GM19023 (cell line): ENCODE measurements around the gene SH3PXD2A.
"Not testable (repeated sequence)": the region's sequence is repeated elsewhere in the genome, so short reads cannot be mapped to it uniquely, and the experiment has no call there.

Experiments used
- ATAC-seq: cut with Tn5 transposase; IDR thresholded peaks from one replicate; pipeline ENCODE4 v1.9.1; 2021; ENCODE audit warnings: mild to moderate bottlenecking, moderate library complexity; ENCODE audit not compliant: unreplicated experiment

The SH3PXD2A gene

GRCh38 chr10:103731026-103731425 is 124.3 kb downstream of the SH3PXD2A start:
- not testable (repeated sequence) for ATAC-seq

DNA sequence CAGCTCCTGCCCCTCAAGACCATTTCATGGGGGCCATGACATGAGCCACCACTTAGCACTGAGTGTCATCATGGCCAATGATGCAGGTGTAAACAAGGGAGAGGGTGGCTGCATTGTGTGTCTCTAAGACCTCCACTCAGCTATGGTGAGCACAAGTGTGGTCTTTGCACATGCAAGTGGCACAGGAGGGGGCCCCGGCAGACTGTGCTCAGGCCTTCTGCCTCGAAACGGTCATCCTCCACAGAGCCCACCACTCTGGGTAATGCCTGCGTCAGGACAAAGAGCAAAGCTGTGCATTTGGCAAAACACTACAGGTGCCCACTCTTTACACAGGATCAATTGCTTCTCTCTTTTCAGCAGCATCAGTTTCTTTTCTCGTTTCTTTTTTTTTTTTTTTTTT is 125.5 kb downstream of the SH3PXD2A start:
- ATAC-seq, result no peak

DNA sequence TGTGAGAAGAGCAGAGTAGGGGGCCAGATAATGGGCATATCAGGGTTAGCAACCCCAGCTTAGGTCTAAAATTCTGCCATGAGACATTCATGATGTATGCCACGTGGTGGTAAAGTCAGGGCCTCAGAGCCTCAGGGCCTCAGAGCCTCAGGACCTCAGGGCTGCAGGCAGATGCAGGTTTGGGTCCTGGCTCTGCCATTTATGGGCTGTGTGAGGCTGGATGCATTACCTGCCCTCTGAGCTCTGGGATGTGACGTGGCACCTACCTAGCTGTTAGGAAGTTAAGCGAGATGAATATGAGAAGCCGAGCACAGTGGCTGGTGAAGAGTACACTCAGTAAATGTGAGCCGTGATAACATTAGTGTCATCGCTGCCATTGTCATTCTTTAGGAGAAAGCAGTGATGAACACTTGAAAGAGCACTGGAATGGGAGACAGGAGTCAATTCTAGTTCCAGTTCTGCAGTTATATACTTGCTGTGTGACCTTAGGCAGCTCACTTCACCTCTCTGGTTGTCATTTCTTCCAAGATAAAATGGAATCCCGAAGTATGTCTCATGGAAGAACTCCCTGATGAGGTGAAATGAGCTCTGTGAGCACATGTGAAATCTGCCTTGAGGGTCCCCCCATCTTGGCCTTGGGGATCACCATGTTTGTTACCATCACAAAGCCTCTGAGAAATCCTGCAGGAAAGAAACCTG is 127.2 kb downstream of the SH3PXD2A start:
- ATAC-seq, result no peak

DNA sequence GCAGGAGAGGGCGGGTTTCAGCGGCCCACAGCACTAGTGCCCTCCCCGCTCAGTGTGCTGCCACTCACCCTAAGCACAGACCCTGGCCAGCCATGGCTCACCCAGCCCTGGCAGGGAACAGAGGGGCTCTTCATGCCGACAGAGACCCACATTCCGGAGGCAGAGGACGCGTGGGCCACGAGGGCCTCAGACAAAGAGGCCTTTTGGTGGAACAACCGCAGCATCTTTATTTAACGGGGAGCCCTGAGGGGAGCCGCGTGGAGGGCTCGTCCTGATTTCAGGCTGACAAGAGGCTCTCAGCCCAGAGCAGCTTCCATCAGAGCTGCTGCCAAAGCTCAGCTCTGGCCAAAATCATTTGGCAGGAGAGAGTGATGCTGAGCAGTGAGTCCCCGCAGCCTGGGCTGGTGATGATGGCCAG is 127.8 kb downstream of the SH3PXD2A start:
- no peak for ATAC-seq

GRCh38 chr10:103726637-103727036 is 128.7 kb downstream of the SH3PXD2A start:
- no peak for ATAC-seq

DNA sequence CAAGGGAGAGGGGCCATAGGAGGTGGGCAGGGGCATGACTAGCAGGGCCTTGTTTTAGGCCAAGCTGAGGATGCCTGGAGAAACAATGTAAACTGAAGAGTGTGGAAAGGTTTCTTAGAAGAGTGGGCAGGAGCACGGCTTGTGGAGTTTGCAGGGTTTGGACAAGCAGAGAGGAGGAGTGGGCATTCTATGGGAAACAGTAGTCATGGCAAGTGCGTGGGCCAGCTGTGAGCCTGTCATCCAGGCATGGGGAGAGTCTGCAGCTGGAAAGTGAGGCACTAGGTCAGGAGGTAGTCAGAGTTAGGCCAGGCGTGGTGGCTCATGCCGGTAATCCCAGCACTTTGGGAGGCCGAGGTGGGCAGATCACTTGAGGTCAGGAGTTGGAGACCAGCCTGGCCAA is 130.1 kb downstream of the SH3PXD2A start:
- no peak for ATAC-seq

GRCh38 chr10:103724771-103725170 is 130.6 kb downstream of the SH3PXD2A start:
- no peak for ATAC-seq

DNA sequence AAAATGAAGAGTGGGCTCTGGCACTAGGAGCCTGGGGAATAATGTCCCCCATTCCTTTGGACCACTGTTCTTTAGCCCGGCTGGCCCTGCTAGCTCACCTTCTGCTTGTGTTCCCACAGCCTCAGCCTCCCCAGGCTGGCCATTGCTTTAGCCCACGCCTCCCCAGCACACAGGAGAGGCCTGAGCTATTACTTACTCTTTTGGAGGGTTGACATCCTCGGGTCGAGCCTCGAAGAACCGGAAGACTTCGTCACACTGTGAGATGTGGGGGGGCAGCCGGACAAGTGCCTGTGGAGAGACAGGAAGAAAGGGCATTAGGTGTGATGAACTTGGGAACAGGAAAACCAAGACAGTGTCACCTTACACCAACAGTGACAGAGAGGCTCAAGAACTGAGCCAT is 131.3 kb downstream of the SH3PXD2A start:
- no peak for ATAC-seq

GRCh38 chr10:103723557-103723956 is 131.8 kb downstream of the SH3PXD2A start:
- ATAC-seq, result no peak

- no peak for ATAC-seq
These were observed 132.7 kb downstream of the SH3PXD2A start for GRCh38 chr10:103722632-103723031.

DNA sequence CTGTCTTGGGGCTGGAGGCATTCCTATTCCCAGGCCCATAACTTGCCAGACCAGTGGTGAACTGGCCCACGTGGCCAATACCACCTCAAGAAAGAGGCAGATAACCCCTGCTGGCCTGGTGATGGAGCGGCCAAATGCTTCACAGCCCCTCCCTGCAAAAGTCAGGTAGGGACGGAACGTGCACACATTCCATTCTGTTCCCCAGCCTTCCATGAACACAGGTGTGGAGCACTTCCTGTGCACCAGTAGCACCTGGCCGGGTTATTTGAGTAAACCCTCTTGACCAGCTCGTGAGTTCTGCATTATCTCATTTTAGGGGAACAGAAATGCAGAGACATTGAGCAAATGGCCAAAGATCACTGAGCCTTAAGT is 134.4 kb downstream of the SH3PXD2A start:
- no peak for ATAC-seq

- no peak for ATAC-seq
These were observed 134.9 kb downstream of the SH3PXD2A start for GRCh38 chr10:103720328-103720963.

DNA sequence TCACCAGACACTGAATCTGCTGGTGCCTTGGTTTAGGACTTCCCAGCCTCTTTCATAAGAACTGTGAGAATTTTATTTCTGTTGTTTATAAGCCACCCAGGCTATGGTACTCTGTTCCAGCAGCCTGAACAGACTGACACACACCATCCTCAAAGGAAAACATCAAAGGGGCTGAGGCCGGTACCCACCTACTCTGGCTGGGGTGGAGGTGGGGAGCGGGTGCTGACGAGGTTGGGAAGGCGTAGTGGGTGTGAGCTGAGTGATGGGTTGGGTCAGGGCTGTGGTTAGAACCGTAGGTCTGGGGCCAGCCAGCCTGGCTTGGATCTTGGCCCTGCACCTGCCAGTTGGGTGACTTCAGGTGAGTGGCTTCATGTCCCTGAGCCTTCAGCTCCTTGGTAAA is 136.3 kb downstream of the SH3PXD2A start:
- no peak for ATAC-seq

DNA sequence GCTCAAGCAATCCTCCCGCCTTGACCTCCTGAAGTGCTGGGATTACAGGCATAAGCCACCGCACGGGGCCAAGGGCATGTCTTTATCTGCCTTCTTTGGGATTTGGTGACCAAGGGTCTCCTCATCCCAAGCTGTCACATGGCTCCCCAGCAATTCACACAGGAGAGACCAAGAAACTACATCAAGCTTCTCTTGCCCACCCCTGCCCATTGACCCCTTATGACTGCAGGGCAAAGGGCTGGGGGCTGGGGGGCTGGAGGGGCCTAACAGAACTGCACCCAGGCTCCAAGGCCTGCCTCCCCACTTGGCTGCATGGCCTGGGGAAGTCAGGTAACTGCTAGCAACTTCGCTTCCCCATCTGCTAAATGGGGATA is 137.1 kb downstream of the SH3PXD2A start:
- ATAC-seq, result no peak

DNA sequence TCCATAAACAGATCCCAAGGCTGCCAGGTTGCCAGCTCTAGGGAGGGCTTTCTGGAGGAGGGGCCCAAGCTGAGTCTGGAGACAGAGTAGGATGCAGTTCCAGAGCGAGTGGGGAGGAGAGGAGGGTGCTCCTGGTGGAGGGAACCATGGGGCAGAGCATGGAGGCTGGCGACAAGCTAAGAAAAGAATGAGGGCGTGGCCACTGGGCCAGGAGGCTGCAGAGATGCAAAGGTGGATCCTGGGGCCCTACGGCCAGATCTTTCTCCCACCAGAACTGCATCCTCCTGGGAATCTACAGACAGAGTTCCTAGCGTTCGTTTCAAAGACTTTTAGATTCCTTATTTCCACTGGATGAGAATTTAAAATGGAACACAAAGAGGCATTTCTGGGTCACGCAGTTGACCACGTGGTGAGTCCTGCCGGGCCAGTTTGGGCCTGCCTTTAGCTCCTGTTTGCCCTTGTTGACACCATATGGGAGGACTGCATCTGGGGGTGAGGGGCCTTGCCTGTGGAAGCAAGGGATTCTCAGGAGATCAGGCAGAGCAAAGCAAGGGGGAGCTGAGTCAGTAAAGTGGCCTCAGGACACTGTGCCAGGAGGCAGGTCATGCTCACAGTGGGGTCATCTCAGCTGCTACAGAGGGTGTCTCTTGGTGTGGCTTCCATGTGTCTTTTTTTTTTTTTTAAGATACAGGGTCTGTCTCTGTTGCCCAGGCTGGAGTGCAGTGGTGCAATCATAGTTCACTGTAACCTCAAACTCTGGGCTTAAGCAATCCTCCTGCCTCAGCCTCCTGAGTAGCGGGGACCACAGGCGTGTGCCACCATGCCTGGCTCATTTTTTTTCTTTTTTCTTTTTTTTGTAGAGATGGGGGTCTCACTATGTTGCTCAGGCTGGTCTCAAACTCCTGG is 137.8 kb downstream of the SH3PXD2A start:
- no peak for ATAC-seq

DNA sequence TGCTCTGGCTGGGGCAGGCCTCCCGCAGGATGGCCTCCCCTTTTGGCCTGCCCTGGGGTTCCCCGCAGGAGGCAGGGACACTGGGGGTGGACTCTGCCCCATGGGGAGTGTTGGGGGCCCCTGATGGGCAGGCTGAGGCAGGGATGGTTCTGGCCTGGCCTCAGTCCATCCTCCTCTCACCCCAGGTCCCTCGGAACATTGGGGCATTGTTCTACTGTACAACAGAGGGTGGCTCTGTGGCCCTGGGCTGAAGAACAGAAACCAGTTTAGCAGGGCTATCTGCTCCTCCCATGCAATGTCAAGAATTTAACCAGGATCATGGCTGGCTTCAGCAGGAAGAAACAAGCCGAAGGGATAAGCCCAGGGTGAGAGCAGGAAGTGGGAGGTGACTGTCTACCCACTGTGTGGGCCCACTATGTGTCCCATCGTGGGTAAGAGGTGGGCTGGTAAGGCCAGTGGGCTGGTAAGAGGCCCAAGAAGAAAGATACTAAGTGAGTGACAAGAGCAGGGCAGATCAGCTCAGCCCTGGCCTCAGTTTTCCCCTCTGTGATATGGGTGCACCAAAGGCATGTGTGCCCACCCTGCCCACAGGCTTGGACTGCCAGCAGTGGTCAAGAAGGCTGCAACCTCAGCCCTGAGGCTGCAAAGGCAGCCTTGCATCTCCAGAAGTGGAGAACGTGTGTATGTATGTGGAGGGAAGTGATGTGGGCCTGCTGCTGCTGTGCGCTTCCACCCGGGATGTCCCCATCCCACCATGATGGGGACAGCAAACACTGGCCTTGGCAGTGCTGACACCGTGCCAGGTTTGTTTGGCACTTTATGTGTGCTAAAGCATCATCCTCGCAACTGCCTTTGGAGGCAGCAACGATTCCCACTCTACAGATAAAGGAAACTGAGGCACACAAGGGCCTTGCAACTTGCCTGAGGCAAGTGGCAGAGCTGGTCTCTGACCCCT is 138.9 kb downstream of the SH3PXD2A start:
- no peak for ATAC-seq

DNA sequence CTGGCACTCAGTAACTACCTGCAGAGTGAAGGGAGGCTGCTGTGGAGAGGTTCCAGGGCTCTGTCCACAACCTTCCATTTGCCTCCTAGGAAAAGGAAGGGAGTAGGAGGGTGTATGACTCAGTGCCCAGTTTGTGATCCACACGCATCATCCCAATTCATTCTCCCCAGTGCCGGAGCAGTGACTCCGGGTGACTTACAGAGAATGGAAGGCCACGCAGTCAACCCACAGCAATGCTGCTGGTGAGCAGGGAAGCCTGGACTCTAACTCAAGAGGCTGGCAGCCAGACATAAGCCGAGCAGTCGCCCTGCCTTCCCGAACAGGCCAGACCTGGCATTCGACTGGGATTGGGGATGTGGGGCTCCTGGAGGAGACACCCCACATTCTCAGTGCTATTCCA is 139.9 kb downstream of the SH3PXD2A start:
- ATAC-seq, result no peak

DNA sequence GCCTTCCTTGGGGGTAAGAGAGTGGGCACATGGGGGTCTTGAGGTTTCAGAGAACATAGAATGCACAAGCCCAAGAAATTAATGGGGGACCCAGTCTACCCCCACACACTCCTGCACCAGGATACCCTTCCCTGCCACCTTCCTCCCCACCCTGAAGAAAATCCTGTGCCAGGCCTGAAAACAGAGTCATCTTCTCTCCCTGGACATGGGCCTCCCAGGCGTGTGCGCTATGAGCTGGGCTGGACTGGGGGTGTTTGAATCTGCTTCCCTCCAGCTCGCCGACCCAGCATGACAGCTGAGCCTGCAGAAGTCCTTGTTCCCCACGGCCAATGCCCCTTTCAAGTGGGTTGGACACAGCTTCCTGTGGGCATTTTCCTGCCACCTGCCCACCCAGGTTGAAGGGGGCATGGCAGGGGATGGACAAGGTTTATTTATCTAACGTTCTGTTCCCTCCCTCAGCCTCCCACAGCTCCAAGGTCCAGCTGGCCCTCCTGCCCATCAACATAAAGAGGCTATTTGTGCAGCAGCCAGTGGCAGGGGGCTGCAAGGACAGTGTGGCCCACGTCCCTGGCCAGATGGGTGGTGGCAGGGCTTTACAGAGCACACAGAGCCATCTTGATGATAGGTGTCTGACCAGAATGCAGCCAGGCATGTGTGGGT is 141.0 kb downstream of the SH3PXD2A start:
- no peak for ATAC-seq

DNA sequence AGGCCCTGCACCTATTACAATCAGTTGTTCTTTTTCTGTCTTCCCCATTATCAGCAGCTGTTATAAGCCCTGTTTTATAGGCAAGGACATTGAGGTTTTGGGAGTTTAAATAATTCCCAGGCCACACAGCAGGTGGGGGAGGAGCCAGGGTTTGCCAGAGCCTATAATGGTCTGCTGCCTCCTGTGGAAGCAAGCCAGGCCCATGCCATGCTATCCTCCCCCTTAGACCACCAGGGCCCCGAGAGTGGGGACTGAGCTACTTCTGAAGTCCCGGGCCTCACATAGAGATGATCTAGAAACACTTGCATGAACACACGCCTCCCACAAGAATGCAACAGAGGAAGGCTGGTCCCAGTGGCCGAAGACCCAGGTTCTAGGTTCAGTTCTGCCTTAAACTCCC is 141.7 kb downstream of the SH3PXD2A start:
- ATAC-seq, result no peak

- ATAC-seq, result no peak
These were observed 142.4 kb downstream of the SH3PXD2A start for GRCh38 chr10:103712898-103713498.
